GM10266 (cell line): ENCODE measurements around the gene PRUNE2.

ENCODE experiments used
- DNase-seq: peaks from one replicate; pipeline ENCODE4 v3.0.0; 2012; ENCODE audit errors: extremely low spot score
- CTCF ChIP-seq: IDR thresholded peaks from 2 replicates; pipeline ENCODE4 v1.5.1; 2012; ENCODE audit warnings: mild to moderate bottlenecking, low read depth; ENCODE audit not compliant: control insufficient read depth, insufficient read depth; ENCODE audit errors: missing control alignments

PRUNE2 gene

GRCh38 chr9:76654575-76654974 lies 251.3 kb downstream of the PRUNE2 start:
- DNase-seq = no peak
- TF ChIP-seq CTCF = no peak

GRCh38 chr9:76654051-76654461 lies 251.9 kb downstream of the PRUNE2 start:
- no peak for DNase-seq
- TF ChIP-seq CTCF = no peak

- TF ChIP-seq CTCF = no peak
- no peak for DNase-seq
Observed at GRCh38 chr9:76652894-76653293, 253.0 kb downstream of the PRUNE2 start.

- DNase-seq = no peak
- no peak for TF ChIP-seq CTCF
Observed at GRCh38 chr9:76651119-76651705, 254.7 kb downstream of the PRUNE2 start.

GRCh38 chr9:76650692-76651091 lies 255.2 kb downstream of the PRUNE2 start:
- no peak for DNase-seq
- TF ChIP-seq CTCF = no peak

- DNase-seq = no peak
- no peak for TF ChIP-seq CTCF
Observed at GRCh38 chr9:76649894-76650293, 256.0 kb downstream of the PRUNE2 start.

GRCh38 chr9:76646249-76646648 lies 259.7 kb downstream of the PRUNE2 start:
- no peak for TF ChIP-seq CTCF
- DNase-seq = no peak
